H9 (cell line): ENCODE results near the gene PARD3. TPM values are rescaled to one million over a fixed set of nuclear protein-coding genes. Genes with fewer than 3 reads are reported as not detected.

Experiments
- DNase-seq: peaks from one replicate; pipeline ENCODE4 v3.0.0-alpha.2; 2017
- H2AFZ ChIP-seq: one replicate; pipeline ENCODE4 v1.6.1; 2013; ENCODE audit warnings: mild to moderate bottlenecking, low read length, control low read depth, moderate library complexity
- H2AK5ac ChIP-seq: 2 replicates; pipeline ENCODE4 v1.6.1; 2013; ENCODE audit warnings: low read length, control low read depth, mixed read lengths; ENCODE audit not compliant: insufficient read length
- H2BK120ac ChIP-seq: one replicate; pipeline ENCODE4 v1.6.1; 2013; ENCODE audit warnings: low read depth, mild to moderate bottlenecking, low read length, control low read depth, inconsistent platforms; ENCODE audit not compliant: poor library complexity, severe bottlenecking
- H2BK12ac ChIP-seq: 2 replicates; pipeline ENCODE4 v1.6.1; 2013; ENCODE audit warnings: low read length, control low read depth, mixed read lengths, low read depth; ENCODE audit not compliant: insufficient read length
- H2BK15ac ChIP-seq: 2 replicates; pipeline ENCODE4 v1.6.1; 2013; ENCODE audit warnings: low read depth, low read length, control low read depth
- H2BK20ac ChIP-seq: one replicate; pipeline ENCODE4 v1.6.1; 2013; ENCODE audit warnings: low read depth, mild to moderate bottlenecking, low read length, control low read depth, inconsistent platforms; ENCODE audit not compliant: poor library complexity, severe bottlenecking
- H2BK5ac ChIP-seq: 2 replicates; pipeline ENCODE4 v1.6.1; 2013; ENCODE audit warnings: low read length, control low read depth, mixed read lengths; ENCODE audit not compliant: insufficient read length
- H3K14ac ChIP-seq: 2 replicates; pipeline ENCODE4 v1.6.1; 2013; ENCODE audit warnings: low read length, control low read depth; ENCODE audit not compliant: insufficient read depth
- H3K18ac ChIP-seq: 2 replicates; pipeline ENCODE4 v1.6.1; 2013; ENCODE audit warnings: low read depth, mild to moderate bottlenecking, mixed read lengths, low read length, control low read depth; ENCODE audit not compliant: insufficient read length
- H3K23ac ChIP-seq: 2 replicates; pipeline ENCODE4 v1.6.1; 2013; ENCODE audit warnings: low read length, control low read depth, mixed read lengths, low read depth; ENCODE audit not compliant: insufficient read length
- H3K23me2 ChIP-seq: 2 replicates; pipeline ENCODE4 v1.6.1; 2013; ENCODE audit warnings: low read depth, mild to moderate bottlenecking, mixed read lengths, low read length, control low read depth; ENCODE audit not compliant: insufficient read length, poor library complexity, severe bottlenecking
- H3K27ac ChIP-seq: 2 replicates; pipeline ENCODE4 v1.5.1; 2013; ENCODE audit warnings: low read length, control low read depth, mixed read lengths, low read depth; ENCODE audit not compliant: insufficient read length
- H3K27me3 ChIP-seq: 2 replicates; pipeline ENCODE4 v1.6.1; 2013; ENCODE audit warnings: low read length, control low read depth, inconsistent platforms; ENCODE audit not compliant: insufficient read depth
- H3K4ac ChIP-seq: 2 replicates; pipeline ENCODE4 v1.6.1; 2013; ENCODE audit warnings: low read depth, mild to moderate bottlenecking, control low read depth, inconsistent platforms, low read length, moderate library complexity
- H3K4me1 ChIP-seq: 2 replicates; pipeline ENCODE4 v1.6.1; 2013; ENCODE audit warnings: low read length, control low read depth, inconsistent platforms; ENCODE audit not compliant: insufficient read depth
- H3K4me2 ChIP-seq: 2 replicates; pipeline ENCODE4 v1.6.1; 2013; ENCODE audit warnings: low read length, control low read depth, mixed read lengths; ENCODE audit not compliant: insufficient read length, insufficient read depth
- H3K56ac ChIP-seq: 2 replicates; pipeline ENCODE4 v1.6.1; 2013; ENCODE audit warnings: low read depth, mild to moderate bottlenecking, mixed read lengths, low read length, control low read depth; ENCODE audit not compliant: insufficient read length
- H3K79me1 ChIP-seq: 2 replicates; pipeline ENCODE4 v1.6.1; 2013; ENCODE audit warnings: low read depth, mild to moderate bottlenecking, moderate library complexity, low read length, control low read depth, inconsistent platforms; ENCODE audit not compliant: insufficient read depth, poor library complexity, severe bottlenecking
- H3K79me2 ChIP-seq: 2 replicates; pipeline ENCODE4 v1.6.1; 2013; ENCODE audit warnings: low read length, control low read depth, inconsistent platforms; ENCODE audit not compliant: insufficient read depth
- H3K9ac ChIP-seq: 2 replicates; pipeline ENCODE4 v1.6.1; 2013; ENCODE audit warnings: low read length, control low read depth, mixed read lengths; ENCODE audit not compliant: insufficient read length; ENCODE audit errors: extremely low read depth
- H3K9me3 ChIP-seq: one replicate; pipeline ENCODE4 v1.6.1; 2013; ENCODE audit warnings: low read depth, low read length, inconsistent platforms; ENCODE audit not compliant: control insufficient read depth
- H3T11ph ChIP-seq: one replicate; pipeline ENCODE4 v1.6.1; 2013; ENCODE audit warnings: mild to moderate bottlenecking, low read length, control low read depth, inconsistent platforms
- H4K20me1 ChIP-seq: one replicate; pipeline ENCODE4 v1.6.1; 2013; ENCODE audit not compliant: control insufficient read depth, insufficient read length, insufficient read depth
- H4K5ac ChIP-seq: 2 replicates; pipeline ENCODE4 v1.6.1; 2013; ENCODE audit warnings: low read depth, mild to moderate bottlenecking, mixed read lengths, low read length, control low read depth; ENCODE audit not compliant: insufficient read length
- H4K8ac ChIP-seq: replicated peaks from 2 replicates; pipeline ENCODE4 v1.6.1; 2013; ENCODE audit warnings: low read length, control low read depth, mixed read lengths, low read depth; ENCODE audit not compliant: insufficient read length
- H4K91ac ChIP-seq: 2 replicates; pipeline ENCODE4 v1.6.1; 2013; ENCODE audit warnings: low read depth, mild to moderate bottlenecking, moderate library complexity, mixed read lengths, low read length, control low read depth; ENCODE audit not compliant: insufficient read length
- H3K27ac Mint-ChIP-seq, 3 experiments: 2 replicates in 2 of 3; 3 replicates in 1 of 3; pipeline ENCODE4 v1.8.0; 2020 to 2021; ENCODE audit warnings: mixed read lengths in 3 of 3, mild to moderate bottlenecking in 1 of 3, moderate library complexity in 1 of 3
- H3K27me3 Mint-ChIP-seq: 2 replicates; pipeline ENCODE4 v1.8.0; 2021; ENCODE audit warnings: low read depth, mild to moderate bottlenecking, moderate library complexity, mixed read lengths
- H3K36me3 Mint-ChIP-seq, 3 experiments: 2 replicates in 2 of 3; 3 replicates in 1 of 3; pipeline ENCODE4 v1.8.0; 2020 to 2021; ENCODE audit warnings: low read depth in 3 of 3, mixed read lengths in 3 of 3; ENCODE audit not compliant: insufficient read depth in 1 of 3
- H3K4me1 Mint-ChIP-seq, 2 experiments: 2 replicates each; pipeline ENCODE4 v1.8.0; 2020; ENCODE audit warnings: mixed read lengths in 2 of 2
- H3K4me3 Mint-ChIP-seq, 2 experiments: 2 replicates in 1 of 2; 3 replicates in 1 of 2; pipeline ENCODE4 v1.8.0; 2020 to 2021; ENCODE audit warnings: mild to moderate bottlenecking in 2 of 2, mixed read lengths in 2 of 2, moderate library complexity in 1 of 2
- H3K9me3 Mint-ChIP-seq, 2 experiments: 2 replicates in 1 of 2; 3 replicates in 1 of 2; pipeline ENCODE4 v1.8.0; 2020; ENCODE audit warnings: mild to moderate bottlenecking in 2 of 2, mixed read lengths in 2 of 2, moderate library complexity in 1 of 2
- WGBS: extraction: QIAGEN DNeasy Blood & Tissue Kit; methylation state at CpG from one replicate; pipeline ENCODE4 v1.1.7; 2013; ENCODE audit warnings: missing lambda C conversion rate, low lambda C conversion rate, mixed read lengths; ENCODE audit not compliant: insufficient read length; ENCODE audit errors: extremely low coverage; 5-methylcytosine and 5-hydroxymethylcytosine counted together
- total RNA-seq: library from RNA; stranded (reverse); gene quantifications from 2 replicates; pipeline ENCODE4 v1.2.1, GENCODE V29; 2021
- TF ChIP-seq, protein P1 (sequence below): fragments of 200-600 bp; sonication (generic); conservative IDR thresholded peaks from 3 replicates; pipeline ENCODE4 v1.8.0; 2021; ENCODE audit warnings: antibody characterized with exemption, mild to moderate bottlenecking

The PARD3 gene
- total RNA-seq, 1 experiment from 2014 or later: 44.7 TPM

DNA sequence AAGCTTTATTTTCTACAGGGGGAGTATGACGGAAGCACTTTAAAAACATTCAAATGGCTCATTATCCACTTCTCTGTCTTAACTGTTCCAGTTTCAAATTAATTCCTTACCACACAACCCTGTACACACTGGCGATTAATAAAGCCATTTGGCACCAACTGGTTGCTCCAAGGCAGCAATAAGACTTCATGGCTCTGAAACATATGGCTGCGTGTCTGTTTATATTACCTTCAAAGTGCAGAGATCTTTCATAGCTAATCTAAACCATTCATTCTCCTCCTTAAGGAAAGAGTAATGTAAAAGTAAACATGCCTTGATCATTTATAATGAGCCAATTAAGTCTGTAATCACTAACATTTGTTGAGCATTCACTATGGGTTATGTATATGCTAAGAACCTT lies 325.7 kb downstream of the PARD3 start:
- Mint-ChIP-seq H3K4me3 (no peak overlapping the region), H3K27ac (no peak overlapping the region), H3K9me3 (no peaks in the 10 kb centered on the region), H3K27me3 (0 out of 2 replicates have a peak, but pooled peaks cover 1% of the 10 kb centered on the region), H3K4me1 (peaks cover 25 to 28% of the 10 kb centered on the region in 2 experiments), H3K36me3 (peaks cover 0 to 4% (median 0%) of the 10 kb centered on the region in 3 experiments; a peak in 3 of 7 replicates)
- Histone ChIP-seq H2AK5ac (no peak overlapping the region), H2BK12ac (no peak overlapping the region), H2BK5ac (no peak overlapping the region), H4K8ac (no peak overlapping the region), H2BK15ac (no peak overlapping the region), H2BK120ac (no peak overlapping the region), H2AFZ (no peak overlapping the region), H3K27me3 (no peaks in the 10 kb centered on the region), H3K27ac (no peak overlapping the region), H3K56ac (no peak overlapping the region), H3K9ac (no peak overlapping the region), H3K4me1 (peaks cover 7% of the 10 kb centered on the region; the same call in 1 of the 2 replicates), H3K9me3 (no peaks in the 10 kb centered on the region), H4K91ac (no peak overlapping the region), H4K20me1 (no peaks in the 10 kb centered on the region), H3K14ac (no peak overlapping the region), H3T11ph (no peak overlapping the region), H3K4me2 (no peak overlapping the region), H3K18ac (no peak overlapping the region), H2BK20ac (no peak overlapping the region), H4K5ac (no peak overlapping the region), H3K23ac (no peak overlapping the region), H3K23me2 (no peaks in the 10 kb centered on the region), H3K79me1 (no peaks in the 10 kb centered on the region), H3K4ac (no peak overlapping the region), H3K79me2 (no peaks in the 10 kb centered on the region)
- no peak for DNase-seq
- no CpG with 5 or more reads among the region's 3 CpGs for WGBS
- TF ChIP-seq, protein P1, sequence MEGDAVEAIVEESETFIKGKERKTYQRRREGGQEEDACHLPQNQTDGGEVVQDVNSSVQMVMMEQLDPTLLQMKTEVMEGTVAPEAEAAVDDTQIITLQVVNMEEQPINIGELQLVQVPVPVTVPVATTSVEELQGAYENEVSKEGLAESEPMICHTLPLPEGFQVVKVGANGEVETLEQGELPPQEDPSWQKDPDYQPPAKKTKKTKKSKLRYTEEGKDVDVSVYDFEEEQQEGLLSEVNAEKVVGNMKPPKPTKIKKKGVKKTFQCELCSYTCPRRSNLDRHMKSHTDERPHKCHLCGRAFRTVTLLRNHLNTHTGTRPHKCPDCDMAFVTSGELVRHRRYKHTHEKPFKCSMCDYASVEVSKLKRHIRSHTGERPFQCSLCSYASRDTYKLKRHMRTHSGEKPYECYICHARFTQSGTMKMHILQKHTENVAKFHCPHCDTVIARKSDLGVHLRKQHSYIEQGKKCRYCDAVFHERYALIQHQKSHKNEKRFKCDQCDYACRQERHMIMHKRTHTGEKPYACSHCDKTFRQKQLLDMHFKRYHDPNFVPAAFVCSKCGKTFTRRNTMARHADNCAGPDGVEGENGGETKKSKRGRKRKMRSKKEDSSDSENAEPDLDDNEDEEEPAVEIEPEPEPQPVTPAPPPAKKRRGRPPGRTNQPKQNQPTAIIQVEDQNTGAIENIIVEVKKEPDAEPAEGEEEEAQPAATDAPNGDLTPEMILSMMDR: no peak
